ENCODE results near the gene SPN.

DNA sequence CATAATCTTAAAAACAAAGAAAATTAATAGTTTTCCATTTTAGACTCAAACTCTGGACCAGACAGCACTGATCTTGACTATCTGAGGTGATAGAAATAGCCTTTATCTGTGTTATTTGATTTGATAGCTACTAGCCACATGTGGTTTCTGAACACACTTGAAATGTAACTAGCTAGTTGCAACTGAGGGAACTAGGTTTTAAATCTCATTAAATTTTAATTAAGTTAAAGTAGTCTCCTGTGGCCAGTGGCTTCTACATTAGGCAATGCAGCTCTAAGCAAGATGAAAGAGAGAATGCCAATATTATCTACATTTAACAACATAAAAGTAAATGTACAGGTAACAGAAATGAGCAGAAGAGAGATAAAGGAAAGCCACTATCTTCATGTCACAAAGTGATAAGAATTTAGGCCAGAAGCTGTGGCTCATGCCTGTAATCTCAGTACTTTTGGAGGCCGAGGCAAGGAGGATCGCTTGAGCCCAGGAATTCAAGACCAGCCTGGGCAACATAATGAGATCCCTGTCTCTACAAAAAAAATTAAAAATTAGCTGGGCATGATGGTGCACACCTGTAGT lies 11.2 kb upstream of the SPN start:
- TF ChIP-seq POLR2AphosphoS5 (IDR thresholded peaks at IDR 0.05; ENCODE audit: low read depth, low read length), result no peak
- TF ChIP-seq POLR2A (IDR thresholded peaks at IDR 0.05; ENCODE audit: low read depth, low read length), result no peak

Measured in GM12892 (cell line).